HepG2 (cell line): ENCODE measurements around the gene MAPKAPK3. TPM values are rescaled to one million over a fixed set of nuclear protein-coding genes. Genes with fewer than 3 reads are reported as not detected.

Source experiments
- ARID4A ChIP-seq: sonication (generic); formaldehyde crosslinking; IDR thresholded peaks from 2 replicates; pipeline ENCODE4 v1.5.0; 2020; ENCODE audit warnings: mild to moderate bottlenecking, missing genetic modification reagents, borderline replicate concordance
- BCL6 ChIP-seq: IDR thresholded peaks from 2 replicates; pipeline ENCODE4 v1.6.1; 2016; ENCODE audit warnings: missing genetic modification reagents, missing compliant biosample characterization
- CCAR2 ChIP-seq: fragments of 200-400 bp; formaldehyde crosslinking; optimal IDR thresholded peaks from 2 replicates; pipeline ENCODE3; 2018; ENCODE audit warnings: low read depth, mild to moderate bottlenecking, low read length, moderate library complexity
- EED ChIP-seq: sonication (generic); formaldehyde crosslinking; IDR thresholded peaks from 2 replicates; pipeline ENCODE4 v1.5.0; 2020; ENCODE audit warnings: mild to moderate bottlenecking, missing genetic modification reagents
- ELF4 ChIP-seq: sonication (generic); formaldehyde crosslinking; IDR thresholded peaks from 2 replicates; pipeline ENCODE4 v1.5.0; 2020; ENCODE audit warnings: missing genetic modification reagents, mild to moderate bottlenecking, moderate library complexity, borderline replicate concordance
- FOXA3 ChIP-seq: IDR thresholded peaks from 2 replicates; pipeline ENCODE4 v1.6.1; 2016; ENCODE audit warnings: missing genetic modification reagents, missing compliant biosample characterization
- HDAC2 ChIP-seq: sonication (generic); formaldehyde crosslinking; IDR thresholded peaks from 2 replicates; pipeline ENCODE4 v1.4.0; 2020; ENCODE audit warnings: missing genetic modification reagents
- HNF4G ChIP-seq, 2 experiments: sonication (generic) in 1 of 2; formaldehyde crosslinking in 1 of 2; IDR thresholded peaks; 2 replicates each; pipeline versions ENCODE4 v1.4.0 to v1.6.1; 2011 to 2020; ENCODE audit warnings: borderline replicate concordance in 2 of 2, low read depth in 2 of 2, mild to moderate bottlenecking in 2 of 2, low read length in 1 of 2, missing genetic modification reagents in 1 of 2, moderate library complexity in 1 of 2
- KMT2A ChIP-seq: sonication (generic); formaldehyde crosslinking; IDR thresholded peaks from 2 replicates; pipeline ENCODE4 v1.4.0; 2020; ENCODE audit warnings: missing genetic modification reagents
- KMT2B ChIP-seq: IDR thresholded peaks from 2 replicates; pipeline ENCODE4 v1.6.1; 2016; ENCODE audit warnings: missing genetic modification reagents, missing compliant biosample characterization
- MIXL1 ChIP-seq: IDR thresholded peaks from 2 replicates; pipeline ENCODE4 v1.6.1; 2016
- NCOR1 ChIP-seq: fragments of 200-600 bp; sonication (generic); IDR thresholded peaks from 2 replicates; pipeline ENCODE4 v1.7.0; 2017; ENCODE audit warnings: antibody characterized with exemption, low read length, borderline replicate concordance
- POLR2G ChIP-seq: fragments of 200-400 bp; formaldehyde crosslinking; IDR thresholded peaks from 2 replicates; pipeline ENCODE4 v1.6.1; 2018; ENCODE audit warnings: mild to moderate bottlenecking, low read depth, low read length, moderate library complexity
- SMAD9 ChIP-seq: sonication (generic); formaldehyde crosslinking; IDR thresholded peaks from 2 replicates; pipeline ENCODE4 v1.5.1; 2020; ENCODE audit warnings: mild to moderate bottlenecking, missing genetic modification reagents
- STAT5B ChIP-seq: sonication (generic); formaldehyde crosslinking; IDR thresholded peaks from 2 replicates; pipeline ENCODE4 v1.4.0; 2020; ENCODE audit warnings: missing genetic modification reagents
- ZBTB25 ChIP-seq: IDR thresholded peaks from 2 replicates; pipeline ENCODE4 v1.6.1; 2018; ENCODE audit warnings: missing genetic modification reagents
- ZNF225 ChIP-seq: sonication (generic); formaldehyde crosslinking; IDR thresholded peaks from 2 replicates; pipeline ENCODE4 v1.4.0; 2020; ENCODE audit warnings: mild to moderate bottlenecking, missing genetic modification reagents
- ZNF597 ChIP-seq: sonication (generic); formaldehyde crosslinking; IDR thresholded peaks from 2 replicates; pipeline ENCODE4 v1.5.0; 2020; ENCODE audit warnings: missing genetic modification reagents
- ZSCAN12 ChIP-seq: sonication (generic); formaldehyde crosslinking; IDR thresholded peaks from 2 replicates; pipeline ENCODE4 v1.9.0; 2021; ENCODE audit warnings: mild to moderate bottlenecking, missing genetic modification reagents
- ZXDC ChIP-seq: sonication (generic); formaldehyde crosslinking; IDR thresholded peaks from 2 replicates; pipeline ENCODE4 v1.5.0; 2020; ENCODE audit warnings: mild to moderate bottlenecking, missing genetic modification reagents
- polyA plus RNA-seq, 8 experiments: library from polyadenylated mRNA; depleted of rRNA in 3 of 8; stranded (reverse) in 7 of 8; unstranded in 1 of 8; fragments of >200 nt; fragmentation: Illumina TruSeq in 4 of 8; extraction: Trizol in 4 of 8; gene quantifications; 2 replicates each; pipeline versions ENCODE4 v1.2.1 to v1.2.3, GENCODE V29; 2011 to 2016; ENCODE audit warnings: low read depth in 4 of 8, missing spikeins in 1 of 8, mixed read lengths in 1 of 8; ENCODE audit not compliant: insufficient read depth in 1 of 8
- total RNA-seq, 5 experiments: library from RNA; depleted of rRNA; stranded (reverse); fragments of >200 nt; fragmentation: Illumina TruSeq; extraction: Trizol; gene quantifications; 2 replicates each; pipeline ENCODE4 v1.2.3, GENCODE V29; 2016; ENCODE audit warnings: low read depth in 1 of 5

The MAPKAPK3 gene
- total and polyA plus RNA-seq, 2 of the 13 experiments (the other 11 are each of a cell fraction or from before 2014, with no cell fraction given): 39.9 to 41.2 TPM

GRCh38 chr3:50600841-50601591 is 15.9 kb upstream of the MAPKAPK3 start (continued):
- TF ChIP-seq EED (CRISPR knock-in tag) (peak; percentile 77; the same call in 1 of the 2 replicates), ZNF225 (CRISPR knock-in tag) (0 out of 2 replicates have a peak, but pooled peaks have one; percentile 39), CCAR2 (no peak), POLR2G (no peak), NCOR1 (peak; percentile 66; the same call in 1 of the 2 replicates), BCL6 (CRISPR knock-in tag) (peak; percentile 100), HDAC2 (CRISPR knock-in tag) (peak; percentile 87; the same call in 1 of the 2 replicates), ARID4A (peak; percentile 65; the same call in 1 of the 2 replicates), KMT2B (CRISPR knock-in tag) (no peak), ZXDC (CRISPR knock-in tag) (no peak; the same call in 1 of the 2 replicates), MIXL1 (CRISPR knock-in tag) (peak; percentile 90), FOXA3 (CRISPR knock-in tag) (peak; percentile 69), ZBTB25 (CRISPR knock-in tag) (peak; percentile 57; the same call in 1 of the 2 replicates), ZNF597 (CRISPR knock-in tag) (no peak), KMT2A (CRISPR knock-in tag) (no peak), ELF4 (CRISPR knock-in tag) (0 out of 2 replicates have a peak, but pooled peaks have one; percentile 39), ZSCAN12 (CRISPR knock-in tag) (no peak), STAT5B (CRISPR knock-in tag) (no peak), SMAD9 (CRISPR knock-in tag) (no peak), HNF4G (IDR thresholded peaks at IDR 0.05; ENCODE audit: borderline replicate concordance, low read depth, low read length) (peak; percentile 9; the same call in 1 of the 2 replicates), HNF4G (CRISPR knock-in tag; IDR thresholded peaks at IDR 0.05; ENCODE audit: borderline replicate concordance, low read depth) (peak; percentile 80; the same call in 1 of the 2 replicates)
